GM12873 (cell line): ENCODE measurements around the gene DENND4B.

ENCODE experiments used
- TF ChIP-seq, protein P1 (sequence below): IDR thresholded peaks from 2 replicates; pipeline ENCODE4 v1.5.1; 2012; ENCODE audit warnings: low read depth, mild to moderate bottlenecking, moderate library complexity, low read length, control low read depth; ENCODE audit not compliant: insufficient read depth; ENCODE audit errors: missing control alignments

Gene DENND4B

DNA sequence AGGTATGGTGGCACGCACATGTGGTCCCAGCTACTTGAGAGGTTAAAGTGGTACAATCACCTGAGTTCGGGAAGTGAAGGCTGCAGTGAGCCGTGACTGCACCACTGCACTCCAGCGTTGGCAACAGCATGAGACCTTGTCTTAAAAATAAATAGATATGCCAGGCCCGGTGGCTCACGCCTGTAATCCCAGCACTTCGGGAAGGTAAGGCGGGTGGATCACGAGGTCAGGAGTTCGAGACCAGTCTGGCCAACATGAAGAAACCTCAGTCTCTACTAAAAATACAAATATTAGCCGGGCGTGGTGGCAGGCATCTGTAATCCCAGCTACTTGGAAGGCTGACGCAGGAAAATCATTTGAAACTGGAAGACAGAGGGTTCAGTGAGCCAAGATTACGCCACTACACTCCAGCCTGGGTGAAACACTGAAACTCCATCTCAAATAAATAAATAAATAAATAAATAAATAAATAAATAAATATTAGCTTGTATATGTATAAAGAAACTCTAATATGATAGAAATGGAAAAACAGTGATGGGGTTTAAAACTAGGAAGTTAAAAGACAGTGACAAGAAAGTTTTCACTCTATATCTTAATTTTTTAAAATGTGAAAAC is 42.6 kb downstream of the DENND4B start:
- TF ChIP-seq, protein P1, sequence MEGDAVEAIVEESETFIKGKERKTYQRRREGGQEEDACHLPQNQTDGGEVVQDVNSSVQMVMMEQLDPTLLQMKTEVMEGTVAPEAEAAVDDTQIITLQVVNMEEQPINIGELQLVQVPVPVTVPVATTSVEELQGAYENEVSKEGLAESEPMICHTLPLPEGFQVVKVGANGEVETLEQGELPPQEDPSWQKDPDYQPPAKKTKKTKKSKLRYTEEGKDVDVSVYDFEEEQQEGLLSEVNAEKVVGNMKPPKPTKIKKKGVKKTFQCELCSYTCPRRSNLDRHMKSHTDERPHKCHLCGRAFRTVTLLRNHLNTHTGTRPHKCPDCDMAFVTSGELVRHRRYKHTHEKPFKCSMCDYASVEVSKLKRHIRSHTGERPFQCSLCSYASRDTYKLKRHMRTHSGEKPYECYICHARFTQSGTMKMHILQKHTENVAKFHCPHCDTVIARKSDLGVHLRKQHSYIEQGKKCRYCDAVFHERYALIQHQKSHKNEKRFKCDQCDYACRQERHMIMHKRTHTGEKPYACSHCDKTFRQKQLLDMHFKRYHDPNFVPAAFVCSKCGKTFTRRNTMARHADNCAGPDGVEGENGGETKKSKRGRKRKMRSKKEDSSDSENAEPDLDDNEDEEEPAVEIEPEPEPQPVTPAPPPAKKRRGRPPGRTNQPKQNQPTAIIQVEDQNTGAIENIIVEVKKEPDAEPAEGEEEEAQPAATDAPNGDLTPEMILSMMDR = no peak

DNA sequence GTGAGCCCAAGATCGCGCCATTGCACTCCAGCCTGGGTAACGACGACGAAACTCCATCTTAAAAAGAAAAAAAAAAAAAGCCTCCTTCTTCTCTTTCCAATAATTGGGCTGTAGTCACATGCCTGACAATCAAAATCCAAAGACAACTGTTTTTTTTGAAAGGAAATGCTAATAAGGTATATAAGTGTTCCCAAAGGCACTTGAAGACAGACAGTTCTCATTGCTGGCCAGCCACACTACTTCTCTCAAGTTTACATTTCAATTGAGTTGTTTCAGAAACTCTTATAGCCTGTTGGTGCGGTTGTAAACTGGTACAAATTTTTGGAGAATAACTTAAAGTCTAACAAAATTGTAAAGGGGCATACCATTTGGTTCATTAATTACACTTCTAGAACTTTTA is 47.0 kb downstream of the DENND4B start:
- TF ChIP-seq, protein P1 = no peak

DNA sequence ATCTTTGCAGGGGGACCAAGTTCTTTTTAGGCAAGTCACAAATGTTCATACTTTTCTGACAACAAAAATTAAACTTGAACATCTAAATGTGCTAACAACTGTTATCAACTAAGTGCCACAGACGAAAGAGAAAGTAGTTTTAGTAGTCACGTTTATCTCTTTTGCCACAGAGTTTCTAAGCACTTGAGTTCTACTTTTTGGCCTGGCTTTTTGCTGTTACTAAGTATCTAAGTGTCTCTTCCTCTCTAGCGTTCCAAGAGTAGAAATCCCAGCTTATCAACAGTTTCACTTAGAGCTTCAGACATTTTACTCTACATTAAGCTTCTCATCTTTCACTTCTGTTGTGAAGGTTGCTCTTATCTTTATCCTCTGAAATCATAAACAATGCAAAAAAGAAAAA is 58.0 kb downstream of the DENND4B start:
- TF ChIP-seq, protein P1 = no peak

- TF ChIP-seq, protein P1 = no peak
These were observed 60.4 kb downstream of the DENND4B start for GRCh38 chr1:153886127-153886526.

- TF ChIP-seq, protein P1 = no peak
These were observed 63.3 kb downstream of the DENND4B start for GRCh38 chr1:153883223-153883622.

DNA sequence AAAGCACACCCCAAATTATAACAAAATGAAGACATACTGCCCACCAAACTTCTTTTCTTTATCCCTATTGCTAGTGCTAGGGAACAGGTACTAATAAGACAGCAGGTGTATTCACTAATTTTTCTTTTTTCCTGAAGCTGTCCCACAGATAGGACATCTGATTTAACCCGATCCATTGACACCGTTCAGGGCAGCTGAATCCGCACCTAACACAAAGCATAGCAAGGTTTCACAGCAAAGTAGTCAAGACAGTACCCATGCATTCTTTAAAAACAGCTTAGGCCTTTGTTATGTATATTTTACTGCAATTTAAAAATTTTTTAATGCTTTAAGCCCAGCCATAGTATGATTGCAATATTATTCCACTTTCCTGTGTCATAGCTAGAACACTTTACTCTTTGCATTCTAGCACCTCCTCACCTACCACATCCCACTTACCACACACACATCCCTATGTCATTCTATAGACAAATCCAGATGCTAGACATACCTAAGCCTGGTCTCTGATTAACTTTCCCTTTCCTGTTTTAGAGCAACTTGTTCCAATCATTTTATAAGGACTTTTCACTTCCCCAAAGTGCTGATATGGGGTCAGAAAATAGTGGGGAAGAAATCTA is 64.1 kb downstream of the DENND4B start:
- TF ChIP-seq, protein P1 = no peak

DNA sequence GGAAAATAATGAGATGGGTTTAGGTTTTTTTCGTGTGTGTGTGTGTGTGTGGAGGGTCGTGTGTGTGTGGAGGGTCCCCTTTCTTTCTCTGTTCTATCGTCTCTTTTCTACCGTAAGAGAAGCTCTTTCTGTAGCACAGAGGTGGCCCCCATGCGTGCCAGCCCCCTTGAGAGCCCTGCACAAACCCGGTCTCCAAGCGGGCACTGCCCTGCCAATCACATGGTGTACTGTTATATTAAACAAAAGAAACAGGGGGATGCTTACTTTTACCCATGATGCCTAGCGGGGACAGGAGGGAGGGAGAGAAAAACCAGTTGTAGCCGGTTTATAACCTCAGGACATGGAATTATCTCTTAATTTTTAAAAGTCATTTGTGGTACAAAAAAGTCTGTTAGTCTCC is 64.8 kb downstream of the DENND4B start:
- TF ChIP-seq, protein P1 = no peak
